OCI-LY7 (cell line): ENCODE results near the gene FZD7.

ENCODE experiments used
- EZH2phosphoT487 ChIP-seq: fragments of 200-600 bp; sonication (generic); IDR thresholded peaks from 2 replicates; pipeline ENCODE4 v1.6.1; 2018; ENCODE audit warnings: low read depth, borderline replicate concordance, mild to moderate bottlenecking, mixed run types, antibody characterized with exemption, low read length, moderate library complexity, mixed read lengths
- TF ChIP-seq, protein P1 (sequence below): fragments of 200-600 bp; sonication (generic); conservative IDR thresholded peaks from 2 replicates; pipeline ENCODE4 v1.5.1; 2014; ENCODE audit warnings: mild to moderate bottlenecking, antibody characterized with exemption, low read length, moderate library complexity, mixed read lengths

- TF ChIP-seq, protein P1, sequence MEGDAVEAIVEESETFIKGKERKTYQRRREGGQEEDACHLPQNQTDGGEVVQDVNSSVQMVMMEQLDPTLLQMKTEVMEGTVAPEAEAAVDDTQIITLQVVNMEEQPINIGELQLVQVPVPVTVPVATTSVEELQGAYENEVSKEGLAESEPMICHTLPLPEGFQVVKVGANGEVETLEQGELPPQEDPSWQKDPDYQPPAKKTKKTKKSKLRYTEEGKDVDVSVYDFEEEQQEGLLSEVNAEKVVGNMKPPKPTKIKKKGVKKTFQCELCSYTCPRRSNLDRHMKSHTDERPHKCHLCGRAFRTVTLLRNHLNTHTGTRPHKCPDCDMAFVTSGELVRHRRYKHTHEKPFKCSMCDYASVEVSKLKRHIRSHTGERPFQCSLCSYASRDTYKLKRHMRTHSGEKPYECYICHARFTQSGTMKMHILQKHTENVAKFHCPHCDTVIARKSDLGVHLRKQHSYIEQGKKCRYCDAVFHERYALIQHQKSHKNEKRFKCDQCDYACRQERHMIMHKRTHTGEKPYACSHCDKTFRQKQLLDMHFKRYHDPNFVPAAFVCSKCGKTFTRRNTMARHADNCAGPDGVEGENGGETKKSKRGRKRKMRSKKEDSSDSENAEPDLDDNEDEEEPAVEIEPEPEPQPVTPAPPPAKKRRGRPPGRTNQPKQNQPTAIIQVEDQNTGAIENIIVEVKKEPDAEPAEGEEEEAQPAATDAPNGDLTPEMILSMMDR: no peak
- no peak for TF ChIP-seq EZH2phosphoT487
These were observed 5.8 kb downstream of the FZD7 start for GRCh38 chr2:202039278-202040078.
